Muscle layer of duodenum (tissue), 2 donors: ENCODE results near the gene RHEB.

ENCODE experiments used
- H3K27ac ChIP-seq: one replicate; pipeline ENCODE4 v1.7.0; 2013; ENCODE audit warnings: mild to moderate bottlenecking, low read length
- H3K27me3 ChIP-seq: one replicate; pipeline ENCODE4 v1.7.0; 2013; ENCODE audit warnings: low read depth, mild to moderate bottlenecking, control low read depth, low read length
- H3K36me3 ChIP-seq, 2 donors: one replicate each; pipeline ENCODE4 v1.7.0; 2013; ENCODE audit warnings: low read length in 2 of 2, control low read depth in 1 of 2, mild to moderate bottlenecking in 1 of 2; ENCODE audit not compliant: insufficient read depth in 2 of 2, control insufficient read depth in 1 of 2
- H3K4me1 ChIP-seq, 2 donors: one replicate each; pipeline ENCODE4 v1.7.0; 2013; ENCODE audit warnings: low read length in 2 of 2, mild to moderate bottlenecking in 2 of 2, control low read depth in 1 of 2, moderate library complexity in 1 of 2; ENCODE audit not compliant: insufficient read depth in 2 of 2, control insufficient read depth in 1 of 2
- H3K4me3 ChIP-seq, 2 donors: one replicate each; pipeline ENCODE4 v1.7.0; 2013; ENCODE audit warnings: low read length in 2 of 2, low read depth in 1 of 2, mild to moderate bottlenecking in 1 of 2
- H3K9me3 ChIP-seq, 2 donors: one replicate each; pipeline ENCODE4 v1.7.0; 2013; ENCODE audit warnings: low read length in 2 of 2, control low read depth in 1 of 2, mild to moderate bottlenecking in 1 of 2; ENCODE audit not compliant: control insufficient read depth in 1 of 2
- donor health status: healthy.

Gene RHEB

DNA sequence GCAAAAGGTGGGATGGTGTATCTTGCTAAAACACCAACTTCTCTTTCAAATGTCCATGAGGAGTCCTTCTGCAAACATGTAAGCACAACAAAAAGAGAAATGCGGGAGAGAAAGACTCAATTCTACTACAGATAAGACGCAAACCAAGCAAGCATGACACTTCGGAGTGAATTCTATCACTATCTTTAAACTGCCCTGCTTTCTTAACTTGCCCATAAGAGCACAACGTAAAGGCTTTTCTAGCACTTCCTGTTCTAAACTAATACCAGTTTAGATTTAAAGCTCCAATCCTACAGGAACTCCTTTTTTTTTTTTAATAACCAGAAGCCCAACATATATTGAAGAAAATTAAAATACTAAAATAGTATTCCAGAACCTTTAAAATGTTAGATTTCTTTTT is 8.4 kb downstream of the RHEB start:
- Histone ChIP-seq H3K27me3 (no peaks in the 10 kb centered on the region), H3K27ac (no peak overlapping the region), H3K4me3 (no peak overlapping the region), H3K36me3 (no peaks in the 10 kb centered on the region), H3K9me3 (no peaks in the 10 kb centered on the region), H3K4me1 (peaks cover 13 to 57% of the 10 kb centered on the region in 2 donors)

DNA sequence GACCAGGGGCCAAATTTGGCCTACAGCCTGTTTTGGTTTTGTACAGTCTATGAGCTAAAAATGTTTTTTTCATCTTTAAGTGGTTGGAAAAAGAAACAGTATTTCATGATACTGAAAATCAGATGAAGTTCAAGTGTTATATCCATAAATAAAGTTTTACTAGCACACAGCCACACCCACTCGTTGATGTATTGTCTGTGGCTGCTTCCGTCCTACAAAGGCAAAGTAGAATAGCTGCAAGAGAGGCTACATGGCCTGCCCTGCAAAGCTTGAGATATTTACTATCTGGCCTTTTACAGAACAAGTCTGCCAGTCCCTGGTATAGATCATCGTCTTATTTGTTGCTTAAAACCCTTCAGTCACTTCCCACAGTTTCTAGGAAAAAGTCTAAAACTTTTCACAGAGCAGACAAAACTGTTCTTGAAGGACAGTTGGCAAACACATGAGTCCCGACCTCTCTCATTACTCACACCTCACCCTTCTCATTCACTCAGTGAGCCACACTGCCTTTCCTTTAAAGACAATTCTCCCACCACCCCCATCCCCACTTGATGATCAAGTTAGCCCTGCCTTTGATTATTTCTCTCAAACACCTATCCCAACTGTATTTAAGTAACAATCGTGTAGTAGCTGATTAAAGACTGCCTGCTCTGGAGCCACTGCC is 9.9 kb downstream of the RHEB start:
- no peaks in the 10 kb centered on the region for H3K27me3 ChIP-seq
- H3K4me3 ChIP-seq, result no peak overlapping the region
- no peaks in the 10 kb centered on the region for H3K9me3 ChIP-seq
- peaks cover 13 to 52% of the 10 kb centered on the region in 2 donors for H3K4me1 ChIP-seq
- H3K36me3 ChIP-seq, result no peaks in the 10 kb centered on the region
- no peak overlapping the region for H3K27ac ChIP-seq

DNA sequence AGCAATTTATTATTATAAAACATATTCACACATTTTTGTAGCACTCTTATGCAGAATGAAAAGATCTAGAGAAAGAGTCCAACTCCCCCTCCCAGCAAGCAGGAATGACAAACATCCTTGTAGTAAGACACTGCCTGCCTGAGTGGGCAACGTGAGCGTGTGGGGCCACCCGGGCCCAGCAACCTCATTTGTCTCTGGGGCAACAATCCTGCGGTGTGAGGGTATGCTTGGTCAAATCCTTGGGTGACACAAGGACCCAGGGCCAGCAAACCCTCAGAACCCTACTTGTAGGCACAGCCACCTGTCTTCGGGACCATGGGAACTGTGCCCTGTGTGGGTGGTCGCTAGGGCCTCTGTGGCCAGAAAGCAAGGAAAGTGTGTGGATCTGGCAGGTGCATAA is 10.7 kb downstream of the RHEB start:
- H3K36me3 ChIP-seq, result no peaks in the 10 kb centered on the region

DNA sequence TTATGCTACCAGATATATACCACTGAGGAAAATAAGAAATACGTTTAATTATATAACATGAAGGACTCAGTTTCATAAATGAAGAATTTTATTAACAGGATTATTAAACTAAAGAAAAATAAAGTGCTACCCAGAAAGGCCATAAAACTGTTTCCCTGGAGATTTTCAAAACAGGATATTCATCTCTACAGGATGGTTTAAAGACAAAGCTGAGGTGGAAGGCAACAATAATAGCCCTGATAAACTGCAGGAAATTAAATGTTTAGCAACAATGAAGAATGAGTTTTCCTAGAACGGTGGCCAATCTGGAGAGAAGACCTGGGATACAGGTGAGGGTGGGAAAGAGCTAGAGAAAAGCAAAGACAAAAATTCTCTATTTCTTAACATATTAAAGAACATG is 11.9 kb downstream of the RHEB start:
- H3K36me3 ChIP-seq, result no peaks in the 10 kb centered on the region

More for the DNA sequence above, 10.7 kb downstream of the RHEB start:
- Histone ChIP-seq H3K27me3 (no peaks in the 10 kb centered on the region), H3K27ac (no peak overlapping the region), H3K4me3 (no peak overlapping the region), H3K9me3 (no peaks in the 10 kb centered on the region), H3K4me1 (peaks cover 18 to 60% of the 10 kb centered on the region in 2 donors)

DNA sequence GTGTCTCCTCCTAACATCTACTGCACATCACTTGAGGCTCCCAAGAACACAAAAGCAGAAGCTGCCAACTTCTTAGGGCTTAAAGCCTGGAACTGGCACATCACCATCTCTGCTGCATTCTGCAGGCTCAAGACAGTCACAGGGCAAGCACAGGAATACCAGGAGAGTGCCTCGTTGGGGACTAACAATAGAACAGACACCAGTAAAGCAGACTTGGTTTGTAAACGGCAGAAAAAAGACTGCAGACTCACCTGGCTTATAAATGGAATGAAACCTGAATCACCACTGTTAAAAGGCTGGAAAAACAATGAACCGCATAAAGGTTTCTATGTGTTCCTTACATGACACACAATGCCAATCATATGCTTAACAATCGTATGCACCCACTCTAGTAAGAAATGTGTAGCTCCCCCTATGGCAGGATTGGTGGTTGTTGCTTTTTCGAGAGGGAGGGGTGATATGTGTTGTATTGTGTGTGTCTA is 12.8 kb downstream of the RHEB start:
- Histone ChIP-seq H3K27me3 (no peaks in the 10 kb centered on the region), H3K4me3 (no peak overlapping the region), H3K9me3 (no peaks in the 10 kb centered on the region), H3K4me1 (peaks cover 22 to 67% of the 10 kb centered on the region in 2 donors), H3K27ac (no peak overlapping the region), H3K36me3 (no peaks in the 10 kb centered on the region)

More for the DNA sequence above, 11.9 kb downstream of the RHEB start:
- H3K4me1 ChIP-seq, result peaks cover 22 to 66% of the 10 kb centered on the region in 2 donors
- H3K9me3 ChIP-seq, result no peaks in the 10 kb centered on the region
- no peaks in the 10 kb centered on the region for H3K27me3 ChIP-seq
- no peak overlapping the region for H3K4me3 ChIP-seq
- H3K27ac ChIP-seq, result no peak overlapping the region

DNA sequence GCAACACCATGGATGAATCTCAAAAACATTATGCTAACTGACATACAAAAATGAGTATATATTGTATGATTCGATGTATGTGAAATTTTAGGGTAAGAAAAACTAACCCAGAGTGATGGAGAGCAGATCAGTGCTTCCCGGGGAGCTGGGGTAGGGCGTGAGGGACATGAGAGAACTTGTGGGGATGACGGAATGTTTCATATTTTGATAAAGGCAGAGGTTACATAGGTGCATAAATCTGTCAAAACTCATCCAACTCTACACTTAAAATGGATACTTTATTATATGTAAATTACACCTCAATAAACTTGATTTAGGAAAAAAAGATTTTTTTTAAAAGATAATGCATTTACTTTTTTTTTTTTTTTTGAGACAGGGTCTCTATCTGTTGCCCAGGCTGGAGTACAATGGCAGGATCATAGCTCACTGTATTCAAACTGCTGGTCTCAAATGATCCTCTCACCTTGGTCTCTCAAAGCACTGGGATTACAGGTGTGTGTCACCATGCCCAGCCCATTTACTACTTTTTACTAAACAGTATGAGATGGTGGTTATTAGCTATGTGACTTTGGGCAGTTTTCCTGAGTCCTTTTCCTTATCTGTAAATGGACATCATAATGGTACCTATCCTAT is 13.7 kb downstream of the RHEB start:
- H3K27ac ChIP-seq, result no peak overlapping the region
- H3K36me3 ChIP-seq, result no peaks in the 10 kb centered on the region
- H3K9me3 ChIP-seq, result no peaks in the 10 kb centered on the region
- peaks cover 22 to 69% of the 10 kb centered on the region in 2 donors for H3K4me1 ChIP-seq
- no peaks in the 10 kb centered on the region for H3K27me3 ChIP-seq
- H3K4me3 ChIP-seq, result no peak overlapping the region

DNA sequence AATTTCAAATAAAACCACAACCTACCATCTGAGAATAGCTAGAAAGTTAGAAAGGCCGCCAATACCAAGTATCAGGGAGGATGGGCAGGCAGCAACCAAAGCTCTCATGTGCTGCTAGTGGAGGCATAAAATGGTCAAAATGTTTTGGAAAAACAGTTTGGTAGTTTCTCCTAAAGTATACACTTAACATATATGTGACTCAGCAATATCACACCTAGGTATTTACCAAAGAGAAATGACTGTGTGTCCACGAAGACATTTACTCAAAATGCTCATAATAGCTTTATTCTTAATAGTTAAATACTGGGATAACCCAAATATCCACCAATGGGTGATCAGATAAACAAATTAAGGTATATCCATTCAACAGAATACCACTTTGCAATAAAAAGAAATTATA is 14.3 kb downstream of the RHEB start:
- Histone ChIP-seq H3K4me1 (peaks cover 22 to 74% of the 10 kb centered on the region in 2 donors), H3K36me3 (no peaks in the 10 kb centered on the region), H3K27me3 (no peaks in the 10 kb centered on the region), H3K9me3 (no peaks in the 10 kb centered on the region), H3K27ac (no peak overlapping the region), H3K4me3 (no peak overlapping the region)

DNA sequence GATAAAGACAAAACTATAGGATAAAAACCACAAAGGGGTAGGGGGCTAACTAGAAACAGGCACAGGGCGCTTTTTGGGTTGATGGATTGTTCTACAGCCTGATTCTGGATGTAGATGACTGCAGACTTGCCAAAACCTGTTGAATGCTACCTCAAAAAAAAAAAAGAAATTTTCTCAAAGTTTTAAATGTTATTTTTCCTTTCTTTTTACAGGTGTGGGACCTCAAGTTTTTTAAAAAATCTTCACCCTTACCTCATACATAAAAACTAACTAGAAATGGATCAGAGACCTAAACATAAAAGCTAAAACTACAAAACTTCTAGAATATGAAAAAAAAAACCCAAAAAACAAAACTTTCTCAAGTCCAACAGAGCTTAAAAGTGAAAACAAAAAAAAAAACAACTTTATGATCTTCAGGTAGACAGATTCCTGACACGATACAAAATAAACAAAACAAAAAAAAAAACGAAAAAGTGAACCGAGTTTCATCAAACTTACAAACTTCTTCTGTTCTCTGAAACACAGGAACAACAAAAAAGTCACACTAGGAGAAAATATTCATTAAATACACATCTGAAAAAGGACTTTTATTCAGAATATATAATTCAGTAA is 14.9 kb downstream of the RHEB start:
- peaks cover 22 to 73% of the 10 kb centered on the region in 2 donors for H3K4me1 ChIP-seq

DNA sequence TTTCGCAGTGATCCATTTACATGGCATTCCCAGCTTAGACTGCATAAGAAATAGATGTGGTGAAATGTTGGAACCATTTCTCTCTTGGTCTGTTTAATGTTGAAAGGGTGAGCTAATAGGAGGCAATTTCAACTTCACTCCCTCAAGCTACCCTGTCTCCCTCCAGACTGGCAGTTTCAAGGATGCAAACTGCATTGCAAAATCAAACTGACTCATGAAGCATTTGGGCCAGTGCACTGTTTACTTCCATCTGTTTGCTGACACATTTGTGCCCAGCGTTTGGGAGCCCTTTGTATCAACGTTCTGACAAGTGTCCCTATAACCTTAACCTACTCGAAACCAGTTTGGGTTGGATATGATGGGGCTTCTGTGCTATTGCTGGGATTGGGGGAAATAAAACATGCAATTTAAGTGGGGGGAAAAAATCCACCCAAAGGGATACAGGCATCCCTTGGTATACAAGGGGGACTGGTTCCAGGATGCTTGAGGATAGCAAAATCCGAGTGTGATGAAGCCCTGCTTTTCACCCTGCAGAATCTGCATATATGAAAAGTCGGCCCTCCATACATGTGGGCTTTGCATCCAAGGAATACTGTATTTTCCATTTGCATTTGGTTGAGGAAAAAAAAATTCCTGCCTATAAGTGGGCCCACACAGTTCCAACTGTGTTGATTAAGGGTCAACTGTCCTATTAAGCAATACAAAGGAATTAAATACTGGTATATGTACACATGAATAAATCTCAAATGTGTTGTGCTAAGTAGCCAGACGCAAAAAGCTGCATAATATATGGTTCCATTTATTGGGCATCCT is 15.6 kb downstream of the RHEB start:
- Histone ChIP-seq H3K27ac (no peak overlapping the region), H3K4me3 (no peak overlapping the region), H3K27me3 (no peaks in the 10 kb centered on the region), H3K4me1 (peaks cover 18 to 66% of the 10 kb centered on the region in 2 donors), H3K36me3 (no peaks in the 10 kb centered on the region), H3K9me3 (no peaks in the 10 kb centered on the region)

More for the DNA sequence above, 14.9 kb downstream of the RHEB start:
- no peak overlapping the region for H3K4me3 ChIP-seq
- H3K36me3 ChIP-seq, result no peaks in the 10 kb centered on the region
- H3K27ac ChIP-seq, result no peak overlapping the region
- H3K9me3 ChIP-seq, result no peaks in the 10 kb centered on the region
- H3K27me3 ChIP-seq, result no peaks in the 10 kb centered on the region

DNA sequence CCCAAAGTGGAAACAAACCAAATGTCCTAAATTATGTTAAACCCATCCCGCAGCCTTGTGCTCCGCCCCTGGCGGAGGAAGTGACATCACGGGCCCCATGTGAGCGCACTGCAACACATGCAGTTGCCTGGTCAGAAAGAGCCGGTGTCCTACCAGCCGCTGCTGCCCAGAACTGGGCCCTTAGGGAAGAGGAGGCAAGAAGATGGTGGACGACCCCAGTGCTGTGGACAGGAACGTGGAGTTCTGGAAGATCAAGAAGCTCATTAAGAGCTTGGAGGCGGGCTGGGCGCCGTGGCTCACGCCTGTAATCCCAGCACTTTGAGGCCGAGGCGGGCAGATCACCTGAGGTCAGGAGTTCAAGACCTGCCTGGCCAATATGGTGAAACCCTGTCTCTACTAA is 18.0 kb downstream of the RHEB start:
- Histone ChIP-seq H3K4me1 (peaks cover 11 to 66% of the 10 kb centered on the region in 2 donors), H3K27ac (no peak overlapping the region), H3K36me3 (no peaks in the 10 kb centered on the region), H3K9me3 (no peaks in the 10 kb centered on the region), H3K4me3 (no peak overlapping the region), H3K27me3 (no peaks in the 10 kb centered on the region)

DNA sequence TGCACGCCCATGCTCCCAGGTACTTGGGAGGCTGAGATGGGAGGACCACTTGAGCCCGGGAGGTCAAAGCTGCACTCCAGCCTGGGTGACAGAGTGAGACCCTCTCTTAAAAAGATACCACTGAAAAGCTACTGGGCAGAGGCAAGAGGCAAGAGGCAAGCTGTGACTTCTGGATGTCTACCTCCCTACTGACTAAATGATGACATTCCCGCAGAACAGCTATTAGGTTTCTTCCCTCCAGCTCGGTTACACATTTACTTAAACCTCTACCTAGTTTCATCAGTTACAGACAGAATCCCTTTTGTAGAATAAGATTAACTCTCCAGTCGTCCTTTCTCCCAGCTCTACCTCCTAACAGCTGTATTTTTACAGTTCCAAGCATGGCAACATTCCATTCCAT is 21.2 kb downstream of the RHEB start:
- no peaks in the 10 kb centered on the region for H3K9me3 ChIP-seq
- H3K4me1 ChIP-seq, result peaks cover 14 to 66% of the 10 kb centered on the region in 2 donors
- no peaks in the 10 kb centered on the region for H3K27me3 ChIP-seq
- no peak overlapping the region for H3K4me3 ChIP-seq
- no peak overlapping the region for H3K27ac ChIP-seq
- H3K36me3 ChIP-seq, result no peaks in the 10 kb centered on the region
